Mesothelial cell of epicardium (in vitro differentiated cells): ENCODE data around the gene CTU2. TPM values are rescaled to one million over a fixed set of nuclear protein-coding genes. Genes with fewer than 3 reads are reported as not detected.

Experiments
- DNase-seq, 2 experiments: peaks; one replicate each; pipeline ENCODE4 v3.0.0; 2021; ENCODE audit warnings: low spot score in 2 of 2; ENCODE audit not compliant: unreplicated experiment in 2 of 2
- H3K27ac Mint-ChIP-seq: 2 replicates; pipeline ENCODE4 v1.8.0; 2021; ENCODE audit warnings: mixed read lengths
- H3K27me3 Mint-ChIP-seq: 2 replicates; pipeline ENCODE4 v1.8.0; 2021; ENCODE audit warnings: low read depth, mixed read lengths
- H3K36me3 Mint-ChIP-seq: 2 replicates; pipeline ENCODE4 v1.8.0; 2021; ENCODE audit warnings: mixed read lengths
- H3K4me1 Mint-ChIP-seq: 2 replicates; pipeline ENCODE4 v1.8.0; 2021; ENCODE audit warnings: mixed read lengths
- H3K4me3 Mint-ChIP-seq: 2 replicates; pipeline ENCODE4 v1.8.0; 2021; ENCODE audit warnings: mild to moderate bottlenecking, moderate library complexity, mixed read lengths
- H3K9me3 Mint-ChIP-seq: 2 replicates; pipeline ENCODE4 v1.8.0; 2021; ENCODE audit warnings: mixed read lengths
- total RNA-seq: library from RNA; stranded (reverse); gene quantifications from 3 replicates; pipeline ENCODE4 v1.2.1, GENCODE V29; 2021
- TF ChIP-seq, protein P1 (sequence below): fragments of 200-600 bp; sonication (generic); IDR thresholded peaks from one replicate; pipeline ENCODE4 v1.5.0; 2021; ENCODE audit warnings: antibody characterized with exemption; ENCODE audit not compliant: unreplicated experiment

CTU2 gene
- total RNA-seq, 1 donor from 2014 or later: 22.2 TPM

GRCh38 chr16:88687676-88688012 lies 18.7 kb upstream of the CTU2 start:
- H3K27ac Mint-ChIP-seq: no peak overlapping the region
- DNase-seq: no peak
- H3K9me3 Mint-ChIP-seq: no peaks in the 10 kb centered on the region
- peaks cover 9% of the 10 kb centered on the region for H3K4me1 Mint-ChIP-seq
- peak overlapping the region; percentile 17 for H3K4me3 Mint-ChIP-seq
- peaks cover 63% of the 10 kb centered on the region for H3K27me3 Mint-ChIP-seq
- no peaks in the 10 kb centered on the region for H3K36me3 Mint-ChIP-seq
- TF ChIP-seq, protein P1, sequence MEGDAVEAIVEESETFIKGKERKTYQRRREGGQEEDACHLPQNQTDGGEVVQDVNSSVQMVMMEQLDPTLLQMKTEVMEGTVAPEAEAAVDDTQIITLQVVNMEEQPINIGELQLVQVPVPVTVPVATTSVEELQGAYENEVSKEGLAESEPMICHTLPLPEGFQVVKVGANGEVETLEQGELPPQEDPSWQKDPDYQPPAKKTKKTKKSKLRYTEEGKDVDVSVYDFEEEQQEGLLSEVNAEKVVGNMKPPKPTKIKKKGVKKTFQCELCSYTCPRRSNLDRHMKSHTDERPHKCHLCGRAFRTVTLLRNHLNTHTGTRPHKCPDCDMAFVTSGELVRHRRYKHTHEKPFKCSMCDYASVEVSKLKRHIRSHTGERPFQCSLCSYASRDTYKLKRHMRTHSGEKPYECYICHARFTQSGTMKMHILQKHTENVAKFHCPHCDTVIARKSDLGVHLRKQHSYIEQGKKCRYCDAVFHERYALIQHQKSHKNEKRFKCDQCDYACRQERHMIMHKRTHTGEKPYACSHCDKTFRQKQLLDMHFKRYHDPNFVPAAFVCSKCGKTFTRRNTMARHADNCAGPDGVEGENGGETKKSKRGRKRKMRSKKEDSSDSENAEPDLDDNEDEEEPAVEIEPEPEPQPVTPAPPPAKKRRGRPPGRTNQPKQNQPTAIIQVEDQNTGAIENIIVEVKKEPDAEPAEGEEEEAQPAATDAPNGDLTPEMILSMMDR: no peak

- peak in 1 of 2 experiments; percentile 67 for DNase-seq
- Mint-ChIP-seq H3K27me3 (peaks cover 61% of the 10 kb centered on the region), H3K36me3 (no peaks in the 10 kb centered on the region), H3K4me1 (peaks cover 9% of the 10 kb centered on the region), H3K4me3 (peak overlapping the region; percentile 17), H3K27ac (no peak overlapping the region), H3K9me3 (no peaks in the 10 kb centered on the region)
- TF ChIP-seq, protein P1: no peak
Measured at GRCh38 chr16:88688013-88688778, 18.1 kb upstream of the CTU2 start.

GRCh38 chr16:88690341-88691128 lies 15.8 kb upstream of the CTU2 start:
- H3K4me3 Mint-ChIP-seq: no peak overlapping the region

DNA sequence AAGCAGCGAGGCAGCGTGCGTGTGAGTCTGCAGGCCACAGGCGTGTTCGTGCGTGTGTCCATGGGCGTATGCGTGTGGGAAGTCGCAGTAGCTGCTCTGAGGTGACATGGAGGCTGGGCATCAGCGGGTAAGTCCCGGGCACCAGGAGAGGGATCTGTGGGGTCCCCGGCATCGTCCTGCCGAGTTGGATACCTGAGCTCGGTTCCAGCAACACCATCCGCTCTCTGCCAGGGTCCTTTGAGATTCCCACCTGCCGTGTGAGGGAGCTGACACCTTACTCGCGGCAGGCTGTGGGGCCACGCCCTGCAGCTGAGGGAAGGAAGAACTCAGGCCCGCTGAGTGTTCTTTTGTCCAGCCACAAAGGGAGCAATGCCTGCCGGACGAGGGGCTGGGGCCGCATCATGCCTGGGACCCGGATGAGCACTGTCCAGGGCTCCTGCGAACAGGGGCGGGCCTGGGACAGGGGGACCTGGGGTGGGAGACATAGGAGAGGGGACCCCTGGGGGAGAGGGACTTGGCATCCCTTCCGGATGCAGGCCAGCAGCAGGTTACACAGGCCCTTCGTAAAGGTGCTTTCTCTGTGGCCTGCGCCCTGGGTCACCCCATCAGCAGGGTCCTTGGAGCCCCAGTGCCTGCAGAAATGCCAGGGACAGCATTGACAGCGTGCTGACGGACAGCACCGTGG lies 15.0 kb upstream of the CTU2 start:
- no peaks in the 10 kb centered on the region for H3K9me3 Mint-ChIP-seq
- no peak overlapping the region for H3K27ac Mint-ChIP-seq
- H3K27me3 Mint-ChIP-seq: peaks cover 39% of the 10 kb centered on the region
- peaks cover 7% of the 10 kb centered on the region for H3K4me1 Mint-ChIP-seq
- TF ChIP-seq, protein P1: no peak
- no peaks in the 10 kb centered on the region for H3K36me3 Mint-ChIP-seq
- H3K4me3 Mint-ChIP-seq: no peak overlapping the region
- no peak for DNase-seq

More at GRCh38 chr16:88690341-88691128, 15.8 kb upstream of the CTU2 start:
- H3K36me3 Mint-ChIP-seq: no peaks in the 10 kb centered on the region
- no peak for DNase-seq
- TF ChIP-seq, protein P1: no peak
- H3K4me1 Mint-ChIP-seq: peaks cover 7% of the 10 kb centered on the region
- no peaks in the 10 kb centered on the region for H3K9me3 Mint-ChIP-seq
- H3K27me3 Mint-ChIP-seq: peaks cover 39% of the 10 kb centered on the region
- H3K27ac Mint-ChIP-seq: no peak overlapping the region

GRCh38 chr16:88691924-88692560 lies 14.3 kb upstream of the CTU2 start:
- DNase-seq: no peak
- Mint-ChIP-seq H3K27ac (no peak overlapping the region), H3K36me3 (no peaks in the 10 kb centered on the region), H3K4me1 (peaks cover 7% of the 10 kb centered on the region), H3K4me3 (no peak overlapping the region), H3K9me3 (no peaks in the 10 kb centered on the region), H3K27me3 (peaks cover 34% of the 10 kb centered on the region)
- TF ChIP-seq, protein P1: no peak
